HG02870 (cell line): Measurements from ENCODE around the gene PPOX.

Experiments
- ATAC-seq: cut with Tn5 transposase; IDR thresholded peaks from one replicate; pipeline ENCODE4 v1.9.1; 2021; ENCODE audit warnings: mild to moderate bottlenecking, moderate library complexity; ENCODE audit not compliant: unreplicated experiment

The PPOX gene

GRCh38 chr1:161196521-161197451 lies 30.6 kb downstream of the PPOX start:
- no peak for ATAC-seq

DNA sequence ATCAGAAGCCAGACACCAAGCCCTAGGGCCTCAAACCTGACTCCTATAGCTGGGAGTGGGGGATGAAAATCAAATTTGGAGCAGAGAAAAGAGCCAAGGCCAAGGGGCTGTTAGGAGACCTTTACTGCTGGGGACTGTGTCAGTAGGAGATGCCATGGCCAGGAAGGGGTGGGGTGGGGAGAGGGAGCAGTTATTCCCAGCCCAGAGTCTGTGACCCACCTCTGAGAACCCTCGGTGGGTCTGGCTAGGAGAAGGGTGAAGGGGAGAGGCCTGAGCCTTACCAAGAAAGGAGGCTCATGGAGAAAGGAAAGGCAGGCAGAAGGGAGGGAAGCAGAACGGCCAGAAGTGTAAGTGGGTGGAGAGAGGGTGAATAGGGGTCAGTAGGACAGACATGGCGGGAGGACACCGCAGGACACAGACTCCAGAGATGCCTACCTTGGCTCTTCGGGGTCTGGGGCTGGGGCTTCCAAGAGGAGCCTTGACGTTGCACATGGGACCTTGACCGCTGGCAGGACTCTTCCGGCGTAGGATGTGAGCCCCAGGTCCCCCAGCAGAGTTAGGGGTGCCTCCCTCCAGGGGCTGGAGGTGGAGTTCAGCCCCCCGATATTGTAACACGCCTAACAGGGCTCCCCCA lies 31.5 kb downstream of the PPOX start:
- ATAC-seq = no peak

- ATAC-seq = no peak
Measured at GRCh38 chr1:161198194-161198896, 32.1 kb downstream of the PPOX start.

DNA sequence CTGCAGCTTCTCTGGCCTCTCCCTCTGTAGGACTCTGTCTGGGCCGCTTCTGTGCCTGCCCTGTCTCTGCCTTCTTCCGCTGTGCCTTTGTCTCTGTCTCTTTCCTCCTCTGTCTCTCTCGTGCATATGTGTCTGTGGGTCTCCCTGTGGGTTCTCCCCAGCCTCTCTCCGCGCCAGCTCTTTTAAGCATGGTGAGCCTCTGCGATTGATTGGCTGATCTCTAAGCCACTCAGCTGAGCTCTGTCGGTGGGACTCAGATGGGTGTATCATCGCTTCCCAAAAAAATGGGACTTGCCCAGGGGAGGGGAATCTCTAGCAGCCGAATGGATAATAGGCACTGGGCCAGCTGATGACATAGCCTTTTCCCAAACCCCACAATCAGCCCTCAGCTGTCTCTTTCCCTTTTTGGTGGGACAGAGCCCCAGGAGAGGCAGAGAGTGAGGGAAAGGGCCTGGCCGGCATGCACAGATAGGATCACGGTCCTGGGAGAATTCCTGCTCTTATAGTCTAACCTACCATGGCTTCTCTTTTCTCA lies 32.7 kb downstream of the PPOX start, which contains the start of gene ADAMTS4:
ADAMTS4 (minus strand) TSS at position 158 of the 535 bp plus-strand sequence. CDS start 427 bp downstream, outside the sequence.
- ATAC-seq = no peak

- no peak for ATAC-seq
Measured at GRCh38 chr1:161199506-161200139, 33.4 kb downstream of the PPOX start.

- no peak for ATAC-seq
Measured at GRCh38 chr1:161200421-161200991, 34.3 kb downstream of the PPOX start.

DNA sequence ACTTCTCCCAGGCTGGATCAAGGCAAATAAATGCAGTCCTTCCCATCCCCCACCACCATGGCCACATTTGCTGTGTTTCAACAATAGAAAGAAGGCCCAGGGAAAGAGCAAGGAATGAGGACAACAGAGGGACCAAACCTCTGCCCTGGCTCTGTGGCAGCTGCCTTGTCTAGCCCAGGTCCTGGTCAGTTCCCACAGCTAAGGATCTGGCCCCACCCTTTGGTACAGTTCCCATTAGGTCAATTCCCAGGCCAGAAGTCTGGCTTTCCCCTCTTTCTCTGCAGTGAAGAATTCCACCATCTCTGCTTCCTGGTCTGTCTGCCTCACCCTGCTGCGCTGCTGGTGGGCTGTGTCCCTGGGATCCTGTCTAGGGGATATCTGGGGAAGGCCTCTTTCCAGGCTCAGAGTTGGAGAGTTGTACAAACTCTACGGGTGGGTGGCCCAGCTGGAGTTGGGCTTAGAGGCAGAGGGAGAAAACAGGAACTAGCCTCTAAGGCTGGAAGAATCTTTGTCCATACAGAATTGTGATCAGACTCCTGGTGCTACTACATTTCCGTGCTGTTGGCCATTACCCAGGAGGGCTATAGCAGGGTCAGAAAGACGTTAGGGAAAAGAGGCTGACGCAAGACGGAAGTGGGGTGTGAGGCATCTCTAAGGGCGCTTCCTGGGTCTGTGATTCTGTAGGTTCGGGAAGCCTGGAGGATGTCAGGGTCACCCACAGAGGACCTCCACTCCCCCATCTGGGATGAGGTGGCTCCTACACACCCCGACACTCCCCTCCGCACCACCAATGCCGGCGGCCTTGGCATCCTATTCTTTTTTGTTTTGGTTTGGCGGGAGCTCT lies 35.0 kb downstream of the PPOX start:
- no peak for ATAC-seq

DNA sequence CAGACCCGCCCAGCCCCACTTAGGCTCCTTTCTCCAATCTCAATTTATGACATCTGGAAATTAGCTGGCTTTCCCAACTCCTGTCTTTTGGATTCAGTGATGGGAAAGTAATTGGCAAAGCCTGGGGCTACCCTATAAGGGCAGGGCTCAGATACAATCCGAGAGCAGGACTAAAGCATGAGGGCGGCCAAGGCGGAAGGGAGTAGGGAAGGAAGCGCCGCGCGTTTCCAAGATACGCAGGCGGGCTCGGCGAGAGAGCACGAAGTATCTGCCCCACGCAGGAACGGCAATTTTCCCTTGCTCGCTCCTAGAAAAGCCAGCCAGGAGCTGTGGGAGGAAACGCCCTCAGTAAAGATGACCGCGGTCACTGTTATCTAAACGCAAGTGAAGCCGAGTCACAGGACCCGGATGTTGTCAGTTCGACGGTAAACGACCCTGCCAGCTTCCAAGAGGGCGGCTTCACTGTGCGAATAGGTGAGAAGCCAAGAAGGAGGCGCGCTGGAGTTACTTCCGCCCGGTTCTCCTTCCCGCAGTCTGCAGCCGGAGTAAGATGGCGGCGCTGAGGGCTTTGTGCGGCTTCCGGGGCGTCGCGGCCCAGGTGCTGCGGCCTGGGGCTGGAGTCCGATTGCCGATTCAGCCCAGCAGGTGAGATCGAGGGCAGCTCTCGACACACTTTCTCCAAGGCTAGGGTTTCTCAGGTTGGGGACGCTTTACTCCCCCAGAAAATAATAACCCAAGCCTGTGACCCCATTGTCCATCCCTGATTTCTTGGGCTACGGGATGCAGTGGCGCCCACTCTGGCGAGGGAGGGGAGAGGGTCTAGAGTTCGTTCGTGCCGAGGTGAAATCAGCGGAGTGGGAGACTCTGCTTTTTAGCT lies 35.8 kb downstream of the PPOX start, which contains the start of gene NDUFS2:
NDUFS2 (plus strand) TSS at position 532 of the 877 bp plus-strand sequence; CDS start at position 551, 19 bp downstream.
- peak; percentile 96 for ATAC-seq

- ATAC-seq = no peak
Measured at GRCh38 chr1:161206411-161207140, 40.4 kb downstream of the PPOX start.

DNA sequence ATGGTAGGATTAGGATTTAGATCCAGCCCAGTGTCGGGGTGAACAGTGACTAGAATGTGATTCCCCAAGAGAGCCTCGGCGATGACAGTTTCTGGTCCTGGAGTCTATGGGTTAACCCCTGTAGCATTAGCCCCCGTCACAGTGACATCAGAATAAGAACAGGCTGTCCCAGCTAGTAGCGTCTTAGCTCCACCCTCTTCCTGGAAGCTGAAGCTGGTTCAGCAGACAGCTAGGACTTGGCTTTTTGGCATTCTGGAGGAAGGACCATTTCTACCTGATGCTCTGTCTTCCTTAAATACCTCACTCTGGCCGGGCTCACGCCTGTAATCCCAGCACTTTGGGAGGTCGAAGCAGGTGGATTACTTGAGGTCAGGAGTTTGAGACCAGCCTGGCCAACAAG lies 40.9 kb downstream of the PPOX start:
- ATAC-seq = no peak

GRCh38 chr1:161209790-161210409 lies 43.7 kb downstream of the PPOX start:
- no peak for ATAC-seq

DNA sequence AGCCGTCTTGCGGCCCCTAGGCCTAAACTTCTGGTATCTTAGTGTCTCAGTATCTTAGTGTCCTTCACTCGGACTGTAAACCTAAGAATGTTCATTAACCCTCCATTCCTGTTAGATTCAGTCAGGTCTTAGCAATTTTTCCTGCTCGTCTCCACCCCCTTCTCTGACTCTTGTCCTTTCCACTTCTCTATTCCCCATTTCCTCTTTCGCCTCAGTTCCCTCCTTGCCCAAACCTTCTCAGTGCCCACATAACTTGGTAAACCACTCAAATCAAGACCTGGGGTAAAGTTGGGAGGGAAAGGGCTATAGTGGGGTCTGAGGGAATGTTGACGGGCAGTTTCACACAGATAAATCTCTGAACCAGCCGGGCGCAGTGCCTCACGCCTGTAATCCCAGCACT lies 48.1 kb downstream of the PPOX start:
- no peak for ATAC-seq

GRCh38 chr1:161215076-161215475 lies 48.9 kb downstream of the PPOX start, which contains the start of gene FCER1G:
TSS of gene FCER1G (plus strand) at chr1:161215295. CDS start at chr1:161215322, 27 bp downstream.
- ATAC-seq = no peak

GRCh38 chr1:161216945-161217712 lies 50.9 kb downstream of the PPOX start:
- ATAC-seq = peak; percentile 80

DNA sequence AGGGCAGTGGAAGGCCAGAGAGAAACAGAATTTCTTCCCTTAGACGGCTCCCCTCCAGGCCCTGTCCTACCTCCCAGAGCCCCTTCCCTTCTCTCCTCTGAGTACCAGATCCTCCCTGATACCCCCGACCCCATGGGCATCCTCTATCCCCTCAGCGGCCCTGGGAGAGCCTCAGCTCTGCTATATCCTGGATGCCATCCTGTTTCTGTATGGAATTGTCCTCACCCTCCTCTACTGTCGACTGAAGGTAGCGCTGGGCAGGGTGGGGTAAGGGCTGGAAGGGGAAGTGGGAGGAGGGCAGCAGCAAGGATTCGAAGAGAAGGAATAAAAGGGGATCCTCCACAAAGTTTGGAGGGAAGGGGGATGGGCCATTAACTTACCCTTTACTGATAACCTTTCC lies 51.6 kb downstream of the PPOX start:
- ATAC-seq = no peak

DNA sequence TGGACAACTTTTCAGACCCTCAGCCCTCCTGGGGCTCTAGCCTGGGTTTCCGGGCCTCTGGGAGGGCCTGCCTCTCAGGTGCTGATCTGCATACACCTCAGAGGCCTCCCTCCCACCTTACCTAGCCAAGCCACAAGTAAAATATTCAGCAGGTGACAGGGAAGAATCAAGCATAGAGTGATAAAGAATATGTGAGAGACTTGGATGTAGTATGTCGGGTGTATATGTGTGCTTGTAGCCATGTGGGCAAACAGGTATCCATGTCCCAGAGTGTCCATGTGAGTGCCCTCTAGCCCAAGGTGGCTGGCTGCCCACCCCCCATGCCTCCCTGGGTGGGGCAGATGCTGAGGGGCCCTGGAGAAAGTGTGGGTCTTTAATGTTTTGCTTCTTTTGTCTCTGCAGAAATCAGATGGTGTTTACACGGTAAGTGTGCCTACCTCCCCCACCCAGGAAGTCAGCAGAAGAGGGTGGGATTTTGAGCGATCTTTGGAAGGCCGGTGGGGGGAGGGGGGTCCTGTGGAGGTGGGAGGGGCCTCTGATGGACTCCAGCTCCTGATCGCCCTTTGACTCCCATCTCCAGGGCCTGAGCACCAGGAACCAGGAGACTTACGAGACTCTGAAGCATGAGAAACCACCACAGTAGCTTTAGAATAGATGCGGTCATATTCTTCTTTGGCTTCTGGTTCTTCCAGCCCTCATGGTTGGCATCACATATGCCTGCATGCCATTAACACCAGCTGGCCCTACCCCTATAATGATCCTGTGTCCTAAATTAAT lies 52.3 kb downstream of the PPOX start:
- no peak for ATAC-seq
